Upper lobe of right lung (tissue), 1 donor: ENCODE measurements around the gene FBXW11. TPM values are rescaled to one million over a fixed set of nuclear protein-coding genes. Genes with fewer than 3 reads are reported as not detected.

ENCODE experiments used
- ATAC-seq: fragments of 200-7000 bp; cut with Tn5 transposase; one replicate; pipeline ENCODE4 v1.9.1; 2020; ENCODE audit warnings: mild to moderate bottlenecking, moderate library complexity
- DNase-seq: peaks from one replicate; pipeline ENCODE4 v3.0.0-alpha.2; 2020
- H3K27ac ChIP-seq: fragments of 200-600 bp; one replicate; pipeline ENCODE4 v1.8.0; 2022
- H3K27me3 ChIP-seq: fragments of 200-600 bp; one replicate; pipeline ENCODE4 v1.8.0; 2022; ENCODE audit warnings: mild to moderate bottlenecking
- H3K36me3 ChIP-seq: fragments of 200-600 bp; one replicate; pipeline ENCODE4 v1.8.0; 2022
- H3K4me1 ChIP-seq: fragments of 200-600 bp; one replicate; pipeline ENCODE4 v1.8.0; 2022
- H3K4me3 ChIP-seq: fragments of 200-600 bp; one replicate; pipeline ENCODE4 v1.8.0; 2022; ENCODE audit warnings: mild to moderate bottlenecking
- H3K9me3 ChIP-seq: fragments of 200-600 bp; one replicate; pipeline ENCODE4 v1.8.0; 2022
- CTCF ChIP-seq: fragments of 200-600 bp; IDR thresholded peaks from one replicate; pipeline ENCODE4 v1.8.0; 2022; ENCODE audit warnings: antibody characterized with exemption
- intact Hi-C: fragments of 100-400 bp; cut with DNase I; formaldehyde crosslinking; loops from one replicate; pipeline ENCODE4 v1.11.0; 2022
- total RNA-seq: library from RNA; stranded (reverse); fragmentation: NEBNext Ultra II Directional; extraction: Animal tissue kit (Norgen Biotek cat#: 25700); gene quantifications from one replicate; pipeline ENCODE4 v1.2.1, GENCODE V29; 2021
- donor health status: DM: no; HTN: yes; CAD: no; lungs with severe emphysema.

FBXW11 gene
- total RNA-seq, 1 donor from 2014 or later = 61.8 TPM

- Histone ChIP-seq H3K4me3 (no peak overlapping the region), H3K27me3 (no peaks in the 10 kb centered on the region), H3K27ac (no peak overlapping the region), H3K36me3 (no peaks in the 10 kb centered on the region), H3K4me1 (peaks cover 53% of the 10 kb centered on the region), H3K9me3 (no peaks in the 10 kb centered on the region)
- ATAC-seq (peak; percentile 67), DNase-seq (no peak)
- no peak for TF ChIP-seq CTCF
- intact Hi-C loops = no loop called here
Observed at GRCh38 chr5:171953860-171954701, 52.4 kb downstream of the FBXW11 start.

GRCh38 chr5:171952021-171952420, 54.4 kb downstream of the FBXW11 start:
- Histone ChIP-seq H3K4me1 (peaks cover 37% of the 10 kb centered on the region), H3K27me3 (no peaks in the 10 kb centered on the region), H3K27ac (no peak overlapping the region), H3K36me3 (no peaks in the 10 kb centered on the region), H3K4me3 (no peak overlapping the region), H3K9me3 (no peaks in the 10 kb centered on the region)
- DNase-seq (no peak), ATAC-seq (no peak)
- TF ChIP-seq CTCF = no peak
- intact Hi-C loops = no loop called here

GRCh38 chr5:171951218-171951617, 55.2 kb downstream of the FBXW11 start:
- no peak overlapping the region for H3K4me3 ChIP-seq
- no peak for TF ChIP-seq CTCF
- H3K36me3 ChIP-seq = no peaks in the 10 kb centered on the region
- no peak for DNase-seq
- intact Hi-C loops = no loop called here
- ATAC-seq = no peak
- peaks cover 29% of the 10 kb centered on the region for H3K4me1 ChIP-seq
- H3K27me3 ChIP-seq = no peaks in the 10 kb centered on the region
- no peak overlapping the region for H3K27ac ChIP-seq
- H3K9me3 ChIP-seq = no peaks in the 10 kb centered on the region

DNA sequence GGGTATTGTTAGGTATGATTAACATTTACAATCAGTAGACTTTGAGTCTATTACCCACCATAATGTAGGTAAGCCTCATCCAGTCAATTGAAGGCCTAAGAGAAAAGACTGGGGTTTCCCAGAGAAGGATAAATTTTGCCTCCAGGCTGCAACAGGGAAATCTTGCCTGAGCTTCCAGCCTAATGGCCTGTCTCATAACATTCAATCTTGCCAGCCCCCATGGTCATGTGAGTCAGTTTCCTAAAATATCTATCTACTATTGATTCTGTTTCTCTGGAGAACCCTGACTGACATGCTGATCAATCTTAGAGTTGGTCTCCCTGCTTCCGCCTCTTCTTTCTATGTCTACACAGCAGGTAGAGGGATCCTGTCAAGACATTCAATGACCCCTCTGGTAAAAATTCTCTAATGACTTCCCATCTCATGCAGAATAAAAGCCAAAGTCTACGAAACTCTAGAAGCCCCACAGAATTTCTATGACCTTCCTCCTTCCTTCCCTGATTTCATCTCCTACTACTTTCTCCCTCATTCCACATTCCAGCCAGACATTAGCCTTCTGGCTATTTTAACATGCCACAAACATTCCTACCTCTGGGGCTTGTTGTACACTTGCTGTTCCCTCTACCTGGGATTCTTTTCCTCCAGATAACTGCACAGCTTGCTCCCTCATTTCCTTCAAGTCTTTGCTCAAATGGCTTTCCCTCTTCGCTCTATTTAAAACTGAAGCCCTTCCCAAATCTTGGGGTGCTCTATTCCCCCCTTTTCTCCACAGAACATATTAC, 60.2 kb downstream of the FBXW11 start:
- intact Hi-C loops = no loop called here
- peaks cover 9% of the 10 kb centered on the region for H3K4me1 ChIP-seq
- H3K4me3 ChIP-seq = no peak overlapping the region
- TF ChIP-seq CTCF = no peak
- no peaks in the 10 kb centered on the region for H3K36me3 ChIP-seq
- ATAC-seq (no peak), DNase-seq (no peak)
- no peaks in the 10 kb centered on the region for H3K27me3 ChIP-seq
- H3K27ac ChIP-seq = no peak overlapping the region
- no peaks in the 10 kb centered on the region for H3K9me3 ChIP-seq

- intact Hi-C loops = no loop called here
Observed at GRCh38 chr5:171945476-171945875, 61.0 kb downstream of the FBXW11 start.

More at GRCh38 chr5:171945476-171945875, 61.0 kb downstream of the FBXW11 start:
- DNase-seq = no peak
- no peak for ATAC-seq
- H3K36me3 ChIP-seq = no peaks in the 10 kb centered on the region
- no peaks in the 10 kb centered on the region for H3K27me3 ChIP-seq
- no peak overlapping the region for H3K4me3 ChIP-seq
- TF ChIP-seq CTCF = no peak
- no peak overlapping the region for H3K27ac ChIP-seq
- H3K4me1 ChIP-seq = peaks cover 9% of the 10 kb centered on the region
- no peaks in the 10 kb centered on the region for H3K9me3 ChIP-seq
